ENCODE measurements around the gene SHISAL1.

SHISAL1 gene

DNA sequence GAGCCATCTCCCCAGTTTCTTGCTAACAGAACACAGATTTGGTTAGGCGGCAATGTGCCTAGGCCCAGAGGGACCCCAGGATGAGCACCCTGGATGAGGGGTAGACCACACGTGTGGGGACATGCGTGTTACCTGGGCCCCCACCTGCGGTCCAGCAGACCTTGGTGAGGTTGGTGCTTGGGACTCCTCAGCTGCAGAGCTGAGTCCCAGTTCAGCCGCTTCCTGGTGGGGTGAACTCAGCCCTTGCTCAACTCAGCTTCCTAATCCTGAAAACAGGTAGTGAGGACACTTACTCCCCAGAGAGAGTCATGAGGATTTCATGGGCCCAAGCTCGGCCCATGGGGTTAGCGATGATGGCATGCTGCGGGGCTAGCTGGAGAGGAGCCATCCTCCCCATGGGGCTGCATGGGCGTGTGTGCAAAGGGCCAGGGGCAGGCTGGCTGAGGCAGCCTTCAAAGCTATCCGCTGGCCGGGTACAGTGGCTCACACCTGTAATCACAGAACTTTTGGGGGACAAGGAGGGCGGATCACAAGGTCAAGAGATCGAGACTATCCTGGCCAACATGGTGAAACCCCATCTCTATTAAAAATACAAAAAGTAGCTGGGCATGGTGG, 46.9 kb upstream of the SHISAL1 start:
- no peak for TF ChIP-seq CTCF (IDR thresholded peaks at IDR 0.05)
- Histone ChIP-seq H3K9ac (no peak overlapping the region), H3K27ac (no peak overlapping the region)

DNA sequence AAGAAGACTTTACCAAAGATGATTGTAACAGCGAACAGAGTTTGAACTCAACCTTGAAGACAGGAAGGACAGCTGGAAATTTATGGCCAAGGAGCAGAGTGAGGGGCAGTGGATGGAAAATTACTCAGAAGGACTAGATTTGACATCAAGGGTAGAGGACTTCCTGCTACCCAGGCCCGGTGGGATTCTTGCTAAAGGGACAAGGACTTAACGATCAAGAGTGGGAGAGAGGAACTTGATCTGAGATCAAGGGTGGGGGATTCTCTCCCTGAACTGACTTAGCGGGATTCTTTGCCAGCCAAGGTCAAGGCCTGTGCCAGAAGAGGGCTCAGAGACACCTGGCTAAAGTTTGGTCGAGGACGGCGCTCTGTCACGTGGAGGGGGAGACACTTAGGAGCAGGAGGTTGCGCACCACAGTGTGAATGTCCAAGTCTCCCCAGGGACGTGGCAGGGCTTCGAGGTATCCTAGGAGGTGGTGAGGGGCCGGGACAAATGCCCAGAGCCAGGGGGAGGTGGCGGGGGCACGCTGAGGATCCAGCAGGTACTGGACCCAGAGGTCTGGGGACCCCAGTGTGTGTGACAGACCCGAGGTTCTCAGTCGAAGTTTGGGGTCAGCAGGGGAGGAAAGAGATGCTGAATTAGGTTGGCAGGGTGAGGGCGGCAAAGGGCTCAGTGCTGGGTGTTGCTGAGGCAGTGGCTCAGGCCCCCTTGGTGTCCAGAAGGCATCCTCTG, 46.1 kb upstream of the SHISAL1 start:
- Histone ChIP-seq H3K9me3 (ENCODE audit: control insufficient read depth, low read length) (no peaks in the 10 kb centered on the region), H2AFZ (no peak overlapping the region), H3K4me1 (no peaks in the 10 kb centered on the region), H3K9ac (no peak overlapping the region), H3K27me3 (ENCODE audit: control insufficient read depth, insufficient read depth, low read length) (no peaks in the 10 kb centered on the region), H3K36me3 (ENCODE audit: control insufficient read depth, insufficient read depth, low read length) (no peaks in the 10 kb centered on the region), H3K4me2 (ENCODE audit: low read length) (no peak overlapping the region), H3K4me3 (ENCODE audit: low read depth, low read length) (no peak overlapping the region), H3K27ac (no peak overlapping the region), H3K79me2 (no peaks in the 10 kb centered on the region)
- TF ChIP-seq CTCF (IDR thresholded peaks at IDR 0.05) = no peak

More for the DNA sequence above, 46.9 kb upstream of the SHISAL1 start:
- Histone ChIP-seq H3K36me3 (ENCODE audit: control insufficient read depth, insufficient read depth, low read length) (no peaks in the 10 kb centered on the region), H3K4me3 (ENCODE audit: low read depth, low read length) (no peak overlapping the region), H3K79me2 (no peaks in the 10 kb centered on the region), H3K4me1 (no peaks in the 10 kb centered on the region), H3K4me2 (ENCODE audit: low read length) (no peak overlapping the region), H2AFZ (no peak overlapping the region), H3K9me3 (ENCODE audit: control insufficient read depth, low read length) (no peaks in the 10 kb centered on the region), H3K27me3 (ENCODE audit: control insufficient read depth, insufficient read depth, low read length) (no peaks in the 10 kb centered on the region)

DNA sequence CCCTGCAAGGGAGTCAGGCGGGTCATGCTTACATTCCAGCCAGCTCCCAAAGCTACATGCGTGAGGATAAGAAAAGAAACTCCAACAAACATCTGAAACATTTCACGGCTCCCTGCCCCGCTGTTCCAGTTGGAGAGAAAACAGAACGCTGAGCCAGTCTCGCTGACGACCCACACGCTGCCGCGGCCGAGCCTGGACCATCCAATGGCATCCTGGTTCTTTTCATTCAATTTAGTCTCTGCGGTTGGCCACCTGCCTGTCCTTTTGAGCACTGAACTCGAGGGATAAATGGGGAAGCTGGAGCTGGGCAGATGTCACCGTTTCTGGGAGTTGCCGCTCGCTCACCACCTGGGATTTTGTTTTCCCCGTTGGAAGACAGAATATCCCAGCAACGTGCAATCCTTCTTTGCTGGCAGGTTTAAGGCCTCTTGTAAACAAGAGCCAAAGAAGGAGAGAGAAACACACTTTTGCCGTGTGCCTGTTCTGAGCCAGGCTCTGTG, 45.3 kb upstream of the SHISAL1 start:
- no peak overlapping the region for H3K4me2 ChIP-seq (ENCODE audit: low read length)
- TF ChIP-seq CTCF (IDR thresholded peaks at IDR 0.05) = no peak
- no peaks in the 10 kb centered on the region for H3K27me3 ChIP-seq (ENCODE audit: control insufficient read depth, insufficient read depth, low read length)
- H3K9me3 ChIP-seq (ENCODE audit: control insufficient read depth, low read length) = no peaks in the 10 kb centered on the region
- no peak overlapping the region for H3K4me3 ChIP-seq (ENCODE audit: low read depth, low read length)
- H2AFZ ChIP-seq = no peak overlapping the region
- H3K9ac ChIP-seq = no peak overlapping the region
- H3K79me2 ChIP-seq = no peaks in the 10 kb centered on the region
- H3K4me1 ChIP-seq = no peaks in the 10 kb centered on the region
- no peak overlapping the region for H3K27ac ChIP-seq
- no peaks in the 10 kb centered on the region for H3K36me3 ChIP-seq (ENCODE audit: control insufficient read depth, insufficient read depth, low read length)

- H3K79me2 ChIP-seq = no peaks in the 10 kb centered on the region
Measured at GRCh38 chr22:44357296-44357965, 44.7 kb upstream of the SHISAL1 start.

More at GRCh38 chr22:44357296-44357965, 44.7 kb upstream of the SHISAL1 start:
- no peak overlapping the region for H2AFZ ChIP-seq
- no peak overlapping the region for H3K4me3 ChIP-seq (ENCODE audit: low read depth, low read length)
- no peaks in the 10 kb centered on the region for H3K36me3 ChIP-seq (ENCODE audit: control insufficient read depth, insufficient read depth, low read length)
- H3K9me3 ChIP-seq (ENCODE audit: control insufficient read depth, low read length) = no peaks in the 10 kb centered on the region
- no peak overlapping the region for H3K27ac ChIP-seq
- H3K4me1 ChIP-seq = no peaks in the 10 kb centered on the region
- no peak overlapping the region for H3K9ac ChIP-seq
- TF ChIP-seq CTCF (IDR thresholded peaks at IDR 0.05) = no peak
- H3K4me2 ChIP-seq (ENCODE audit: low read length) = no peak overlapping the region
- H3K27me3 ChIP-seq (ENCODE audit: control insufficient read depth, insufficient read depth, low read length) = no peaks in the 10 kb centered on the region
